ENCODE data around the gene DGKI. TPM values are rescaled to one million over a fixed set of nuclear protein-coding genes. Genes with fewer than 3 reads are reported as not detected.

Gene DGKI
- total and polyA plus RNA-seq, 2 of the 13 experiments (the other 11 are each of a cell fraction or from before 2014, with no cell fraction given): 0.09 to 0.17 TPM

DNA sequence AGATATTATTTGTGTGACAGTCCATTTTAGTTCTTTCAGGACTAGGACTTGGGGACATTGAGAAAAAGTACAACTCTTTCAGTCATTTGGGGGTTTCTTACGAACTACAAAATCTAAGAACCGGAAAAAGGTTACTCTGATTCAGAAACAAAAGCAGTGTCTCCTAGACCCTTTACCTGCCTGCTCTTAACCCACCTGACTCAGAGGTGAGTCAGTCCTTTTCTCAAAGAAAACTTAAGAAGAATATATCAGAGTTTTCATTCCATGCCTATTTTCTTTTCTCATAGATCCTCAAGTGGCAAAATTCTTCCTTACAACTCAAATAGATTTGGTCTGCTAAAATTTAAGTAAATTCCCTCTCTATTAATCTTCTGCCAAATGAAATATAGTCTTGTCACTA, 388.4 kb downstream of the DGKI start:
- intact Hi-C loops (cut with micrococcal nuclease; ENCODE audit: unreplicated experiment): loop anchor here (10.0 kb wide), 1 partner anchor 1064 kb away; no protein-coding TSS in a partner anchor
- no peak for ATAC-seq
- WGBS (ENCODE audit: low lambda C conversion rate): 4% methylated on average over 2 of the region's 2 CpGs
- Histone ChIP-seq H3K4me3 (replicated peaks in 1 of 3; ENCODE audit: insufficient read depth in 1 of 3, low read depth in 2 of 3, low read length in 3 of 3) (no peak overlapping the region), H3K9me3 (ENCODE audit: low read length) (no peaks in the 10 kb centered on the region), H2AFZ (ENCODE audit: low read length) (no peak overlapping the region), H3K36me3 (replicated peaks in 1 of 2; ENCODE audit: control insufficient read depth in 1 of 2, insufficient read depth in 2 of 2, low read length in 2 of 2) (no peaks in the 10 kb centered on the region), H3K27ac (ENCODE audit: extremely low read length, insufficient read depth, low read length) (no peak overlapping the region), H3K4me1 (ENCODE audit: insufficient read depth, low read length) (no peaks in the 10 kb centered on the region), H3K9ac (ENCODE audit: insufficient read depth, low read depth, low read length) (no peak overlapping the region), H3K4me2 (ENCODE audit: low read depth, low read length) (no peak overlapping the region), H3K27me3 (ENCODE audit: control insufficient read depth in 1 of 2, insufficient read depth in 2 of 2, low read length in 2 of 2) (no peaks in the 10 kb centered on the region), H3K79me2 (ENCODE audit: insufficient read depth, low read length) (no peaks in the 10 kb centered on the region), H4K20me1 (ENCODE audit: insufficient read depth, low read length) (no peaks in the 10 kb centered on the region)
- BruUV-seq (replicated peaks): no TSS peak
- no peak for TF ChIP-seq LCORL (IDR thresholded peaks at IDR 0.05)
- TF ChIP-seq LCORL (CRISPR knock-in tag; IDR thresholded peaks at IDR 0.05): no peak
- TF ChIP-seq ZNF205 (CRISPR knock-in tag; IDR thresholded peaks at IDR 0.05): no peak
- no peak for TF ChIP-seq ZNF451 (CRISPR knock-in tag; IDR thresholded peaks at IDR 0.05)
- TF ChIP-seq ZNF674 (CRISPR knock-in tag; IDR thresholded peaks at IDR 0.05; ENCODE audit: low read depth): no peak
- TF ChIP-seq, protein P1, sequence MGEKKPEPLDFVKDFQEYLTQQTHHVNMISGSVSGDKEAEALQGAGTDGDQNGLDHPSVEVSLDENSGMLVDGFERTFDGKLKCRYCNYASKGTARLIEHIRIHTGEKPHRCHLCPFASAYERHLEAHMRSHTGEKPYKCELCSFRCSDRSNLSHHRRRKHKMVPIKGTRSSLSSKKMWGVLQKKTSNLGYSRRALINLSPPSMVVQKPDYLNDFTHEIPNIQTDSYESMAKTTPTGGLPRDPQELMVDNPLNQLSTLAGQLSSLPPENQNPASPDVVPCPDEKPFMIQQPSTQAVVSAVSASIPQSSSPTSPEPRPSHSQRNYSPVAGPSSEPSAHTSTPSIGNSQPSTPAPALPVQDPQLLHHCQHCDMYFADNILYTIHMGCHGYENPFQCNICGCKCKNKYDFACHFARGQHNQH (CRISPR knock-in tag; IDR thresholded peaks at IDR 0.05): no peak
- TF ChIP-seq ZNF3 (CRISPR knock-in tag; IDR thresholded peaks at IDR 0.05): no peak
- TF ChIP-seq KDM2A (CRISPR knock-in tag; IDR thresholded peaks at IDR 0.05; ENCODE audit: borderline replicate concordance, low read depth): no peak
- no peak for TF ChIP-seq ZEB1 (IDR thresholded peaks at IDR 0.05; ENCODE audit: insufficient replicate concordance, low read depth)
- TF ChIP-seq, protein P2, sequence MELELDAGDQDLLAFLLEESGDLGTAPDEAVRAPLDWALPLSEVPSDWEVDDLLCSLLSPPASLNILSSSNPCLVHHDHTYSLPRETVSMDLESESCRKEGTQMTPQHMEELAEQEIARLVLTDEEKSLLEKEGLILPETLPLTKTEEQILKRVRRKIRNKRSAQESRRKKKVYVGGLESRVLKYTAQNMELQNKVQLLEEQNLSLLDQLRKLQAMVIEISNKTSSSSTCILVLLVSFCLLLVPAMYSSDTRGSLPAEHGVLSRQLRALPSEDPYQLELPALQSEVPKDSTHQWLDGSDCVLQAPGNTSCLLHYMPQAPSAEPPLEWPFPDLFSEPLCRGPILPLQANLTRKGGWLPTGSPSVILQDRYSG (CRISPR knock-in tag; IDR thresholded peaks at IDR 0.05): no peak
- no peak for TF ChIP-seq ZFP37 (CRISPR knock-in tag; IDR thresholded peaks at IDR 0.05; ENCODE audit: borderline replicate concordance)
- TF ChIP-seq HMGA1 (CRISPR knock-in tag; conservative IDR thresholded peaks at IDR 0.05): no peak
- TF ChIP-seq HMG20B (CRISPR knock-in tag; conservative IDR thresholded peaks at IDR 0.05): no peak
- TF ChIP-seq, protein P3, sequence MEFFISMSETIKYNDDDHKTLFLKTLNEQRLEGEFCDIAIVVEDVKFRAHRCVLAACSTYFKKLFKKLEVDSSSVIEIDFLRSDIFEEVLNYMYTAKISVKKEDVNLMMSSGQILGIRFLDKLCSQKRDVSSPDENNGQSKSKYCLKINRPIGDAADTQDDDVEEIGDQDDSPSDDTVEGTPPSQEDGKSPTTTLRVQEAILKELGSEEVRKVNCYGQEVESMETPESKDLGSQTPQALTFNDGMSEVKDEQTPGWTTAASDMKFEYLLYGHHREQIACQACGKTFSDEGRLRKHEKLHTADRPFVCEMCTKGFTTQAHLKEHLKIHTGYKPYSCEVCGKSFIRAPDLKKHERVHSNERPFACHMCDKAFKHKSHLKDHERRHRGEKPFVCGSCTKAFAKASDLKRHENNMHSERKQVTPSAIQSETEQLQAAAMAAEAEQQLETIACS (CRISPR knock-in tag; IDR thresholded peaks at IDR 0.05): no peak
- no peak for FAIRE-seq
- ChIA-PET POLR2A (no interaction called here), CTCF (ENCODE audit: low intra/inter-chr PET ratio, low total read pairs) (no interaction called here)
- DNase-seq (ENCODE audit: low spot score): no peak
- in situ Hi-C loops (cut with HindIII; ENCODE audit: extremely low pct_ligation_motif_present, low pct_unique_long_range_greater_than_20kb): loop anchor here (10.0 kb wide), 1 partner anchor 294 kb away; no protein-coding TSS in a partner anchor
